HG03108 (cell line): ENCODE results near the gene BICC1.

Source experiments
- ATAC-seq: cut with Tn5 transposase; IDR thresholded peaks from one replicate; pipeline ENCODE4 v1.9.1; 2021; ENCODE audit warnings: moderate library complexity; ENCODE audit not compliant: unreplicated experiment

Gene BICC1

DNA sequence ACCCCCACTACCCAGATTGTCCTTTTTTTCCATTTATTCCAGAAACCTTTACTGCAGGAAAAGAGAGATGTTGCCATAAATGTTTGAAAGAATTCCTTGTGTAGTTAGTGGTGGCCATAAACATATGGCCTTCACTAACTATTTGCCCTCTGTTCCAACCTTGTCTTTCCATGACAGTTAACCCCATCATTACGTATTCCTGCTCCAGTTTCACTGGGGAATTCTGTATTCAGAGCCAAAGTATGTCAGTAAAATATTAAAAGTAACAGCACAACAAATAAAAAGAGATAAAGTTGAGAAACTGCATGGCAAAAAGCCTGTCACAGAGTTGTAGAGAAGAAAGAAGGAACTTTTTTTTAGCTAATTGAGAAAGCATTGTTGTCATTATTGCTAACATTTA, 261.3 kb downstream of the BICC1 start:
- ATAC-seq: no peak

DNA sequence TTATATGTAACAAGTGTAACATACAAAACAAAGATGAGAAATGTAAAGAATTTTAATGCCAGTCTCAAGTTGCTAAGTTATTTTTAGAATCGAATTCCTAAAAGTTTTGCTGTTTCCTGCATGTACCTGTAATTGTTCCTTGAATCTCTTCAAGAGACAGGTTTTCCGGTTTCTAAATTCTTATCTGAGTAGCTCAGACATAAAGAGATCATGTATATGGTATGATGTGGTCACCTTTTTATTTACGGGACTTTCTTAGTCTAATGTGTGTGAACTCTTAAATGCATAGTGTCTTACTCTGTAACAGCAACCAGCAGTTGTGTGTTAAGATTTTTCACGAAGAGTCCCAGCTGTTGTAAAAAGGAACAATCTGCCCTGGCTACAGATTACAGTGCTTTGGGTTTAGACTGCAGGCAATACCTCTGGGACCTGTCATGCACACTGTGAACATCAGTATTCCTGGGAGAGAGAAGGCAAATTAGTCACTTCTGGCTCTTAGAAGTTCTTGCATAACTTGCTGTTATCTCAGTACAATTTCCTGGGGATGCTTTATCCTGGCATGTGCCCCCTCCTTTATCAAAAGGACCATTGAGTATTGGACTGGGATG, 263.4 kb downstream of the BICC1 start:
- ATAC-seq: no peak

GRCh38 chr10:58776568-58777318, 264.1 kb downstream of the BICC1 start:
- no peak for ATAC-seq

DNA sequence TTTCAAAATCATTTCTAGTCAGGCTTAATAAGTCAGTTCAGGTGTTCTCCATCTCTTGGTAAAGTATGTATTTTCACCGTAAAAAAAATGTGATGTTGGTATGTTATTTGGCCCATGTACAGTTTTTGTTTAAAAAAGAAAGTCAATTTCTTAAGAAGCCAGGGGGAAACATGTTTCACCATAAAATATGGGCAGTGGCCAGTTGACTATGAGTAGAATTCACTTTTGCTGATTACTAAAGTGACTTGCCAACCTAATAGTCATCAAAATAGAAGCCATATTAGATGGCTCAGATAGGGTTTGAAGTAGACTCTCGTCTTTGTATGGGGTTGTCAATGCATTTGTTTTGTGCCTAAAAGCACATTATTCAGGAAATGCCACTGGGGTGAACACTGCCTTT, 266.3 kb downstream of the BICC1 start:
- ATAC-seq: no peak

DNA sequence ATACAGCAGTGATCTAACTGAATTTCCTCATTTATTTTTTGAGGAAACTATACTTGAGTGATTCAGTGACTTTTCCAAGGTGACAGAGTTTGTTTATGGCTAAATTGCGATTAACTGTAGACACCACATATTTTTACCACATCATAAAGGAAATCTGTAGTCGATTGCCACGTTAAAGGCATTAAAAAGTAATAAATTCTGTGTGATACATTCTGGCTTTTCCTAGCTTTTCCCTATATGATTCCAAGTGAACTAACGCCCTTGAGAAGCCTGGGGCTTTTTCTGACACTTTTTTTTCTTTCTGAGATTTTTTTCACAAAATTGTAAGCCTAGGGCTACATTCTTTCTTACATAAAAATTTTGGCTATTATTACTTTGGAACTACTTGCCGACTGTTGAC, 266.9 kb downstream of the BICC1 start:
- ATAC-seq: no peak

DNA sequence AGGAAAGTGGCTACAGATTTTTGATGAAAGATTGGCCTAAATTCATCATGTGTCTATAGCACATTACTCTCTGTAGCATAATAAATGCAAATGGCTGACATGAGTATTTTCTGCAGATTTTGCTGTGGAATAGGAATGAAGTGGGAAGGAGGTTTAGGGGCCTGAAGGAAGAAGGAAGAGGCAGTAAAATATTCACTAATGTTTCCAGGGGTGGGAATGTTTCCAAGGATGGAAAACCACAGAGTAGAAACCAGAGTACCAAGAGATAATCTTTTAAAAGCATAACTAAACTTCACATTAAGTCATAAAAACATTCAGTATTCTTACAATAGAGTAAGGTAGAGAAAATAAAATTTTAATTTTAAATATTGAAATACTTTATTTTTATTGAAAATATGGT, 267.8 kb downstream of the BICC1 start:
- no peak for ATAC-seq

DNA sequence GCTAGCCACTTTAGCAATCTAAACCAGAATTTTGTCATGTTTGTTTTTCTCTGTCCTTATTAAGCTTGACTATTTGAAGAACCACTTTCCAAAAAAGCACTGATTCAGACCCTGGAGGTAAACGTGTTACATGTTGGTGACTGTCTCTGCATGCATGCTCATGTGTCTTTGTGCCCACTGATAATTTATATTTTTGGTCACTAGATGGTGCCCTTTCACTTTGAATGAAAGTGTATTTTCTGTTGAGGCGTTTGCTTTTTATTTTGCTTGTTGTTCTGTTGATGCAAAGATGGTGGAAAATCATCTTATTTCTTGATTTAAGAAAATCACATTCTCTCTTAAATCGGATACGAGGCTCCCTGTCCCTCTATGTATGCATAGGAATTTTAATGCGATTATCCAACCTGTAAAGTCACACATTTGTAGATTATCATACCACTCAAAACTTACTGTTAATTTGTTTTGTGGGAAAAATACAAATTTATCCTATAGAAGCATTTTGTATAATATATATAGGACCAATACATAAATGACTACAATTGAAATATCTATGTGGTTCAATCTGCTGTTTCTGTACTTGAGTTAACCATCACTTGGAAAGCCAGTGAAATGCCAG, 269.3 kb downstream of the BICC1 start:
- ATAC-seq: no peak

GRCh38 chr10:58782876-58783851, 270.5 kb downstream of the BICC1 start:
- no peak for ATAC-seq

- no peak for ATAC-seq
Observed at GRCh38 chr10:58784361-58784760, 271.7 kb downstream of the BICC1 start.

DNA sequence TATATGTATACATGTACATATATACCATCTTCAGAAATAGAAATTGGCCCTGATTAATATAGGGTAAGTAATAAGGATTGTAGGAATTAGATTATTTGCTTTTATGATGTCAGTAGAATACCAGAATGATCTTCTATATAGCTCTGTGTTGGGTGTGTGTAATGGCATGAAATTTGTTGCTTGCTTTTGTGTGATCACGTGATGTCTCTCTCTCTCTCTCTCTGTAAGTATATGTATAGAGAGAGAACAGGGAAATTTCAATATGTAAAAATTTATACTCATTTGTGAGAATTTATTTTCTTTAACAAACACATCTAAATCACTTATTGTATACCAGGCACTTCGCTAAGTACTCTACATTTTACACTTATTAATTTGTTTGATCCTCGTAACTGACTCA, 272.7 kb downstream of the BICC1 start:
- ATAC-seq: no peak

- ATAC-seq: no peak
Observed at GRCh38 chr10:58791137-58791536, 278.5 kb downstream of the BICC1 start.

DNA sequence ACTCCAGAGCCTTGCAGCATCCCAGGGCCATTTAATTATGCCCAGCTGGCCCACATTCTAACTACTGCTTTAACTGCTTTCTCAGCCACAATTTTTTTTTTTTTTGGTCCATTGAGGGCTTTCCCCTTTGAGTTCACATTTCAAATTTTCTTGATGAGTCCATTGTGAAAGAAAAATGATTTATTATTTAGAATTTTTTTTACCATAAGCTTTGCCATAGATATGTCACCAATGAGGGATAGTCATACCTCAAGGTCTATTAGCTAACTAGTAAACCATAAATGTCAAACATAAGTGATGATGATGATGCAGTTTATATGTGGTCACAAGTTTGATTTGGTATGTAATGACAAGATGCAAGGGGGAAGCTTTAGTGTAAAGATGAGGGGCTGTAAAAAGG, 282.9 kb downstream of the BICC1 start:
- no peak for ATAC-seq

- ATAC-seq: no peak
Observed at GRCh38 chr10:58796242-58796641, 283.6 kb downstream of the BICC1 start.

GRCh38 chr10:58796824-58797223, 284.2 kb downstream of the BICC1 start:
- ATAC-seq: no peak

GRCh38 chr10:58797356-58797755, 284.7 kb downstream of the BICC1 start:
- no peak for ATAC-seq

- no peak for ATAC-seq
Observed at GRCh38 chr10:58802047-58802446, 289.4 kb downstream of the BICC1 start.

- ATAC-seq: no peak
Observed at GRCh38 chr10:58806323-58806722, 293.7 kb downstream of the BICC1 start.

DNA sequence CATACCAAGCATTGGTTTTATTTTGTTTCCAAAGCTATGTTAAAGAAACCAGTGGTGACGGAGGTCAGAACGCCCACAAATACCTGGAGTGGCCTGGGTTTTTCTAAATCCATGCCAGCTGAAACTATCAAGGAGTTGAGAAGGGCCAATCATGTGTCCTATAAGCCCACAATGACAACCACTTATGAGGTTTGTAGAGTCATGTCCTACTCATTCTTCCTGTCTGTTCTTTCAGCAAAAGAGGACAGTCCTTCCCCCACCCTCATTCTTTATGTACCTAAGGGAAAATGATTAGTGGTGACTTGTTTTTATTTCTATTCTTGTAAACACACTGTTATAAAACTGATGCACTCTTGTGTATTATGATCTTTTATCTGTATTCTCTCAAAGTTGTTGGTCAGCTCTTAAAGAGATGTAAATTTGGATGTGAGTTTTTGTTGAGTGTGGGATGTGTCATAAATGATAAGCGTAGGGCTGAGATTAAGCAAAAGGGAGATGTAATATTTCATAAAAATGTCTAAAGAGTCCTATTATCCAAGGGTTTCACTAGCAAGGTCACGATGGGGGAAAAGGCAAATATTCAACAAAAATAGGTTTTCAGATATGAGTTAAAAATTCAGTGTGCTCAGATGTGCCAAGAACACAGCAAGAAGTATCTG, 294.4 kb downstream of the BICC1 start:
- no peak for ATAC-seq

GRCh38 chr10:58807629-58808022, 295.0 kb downstream of the BICC1 start:
- no peak for ATAC-seq

- no peak for ATAC-seq
Observed at GRCh38 chr10:58810751-58811150, 298.1 kb downstream of the BICC1 start.

- ATAC-seq: no peak
Observed at GRCh38 chr10:58813573-58813972, 300.9 kb downstream of the BICC1 start.
